GM12878 (cell line): ENCODE results near the gene ATP1B1. TPM values are rescaled to one million over a fixed set of nuclear protein-coding genes. Genes with fewer than 3 reads are reported as not detected.

ENCODE experiments used
- ATF7 ChIP-seq: fragments of 450-650 bp; IDR thresholded peaks from 2 replicates; pipeline ENCODE4 v1.6.1; 2016; ENCODE audit warnings: low read depth, mild to moderate bottlenecking
- BCLAF1 ChIP-seq: fragments of 450-650 bp; IDR thresholded peaks from 2 replicates; pipeline ENCODE4 v1.6.1; 2017; ENCODE audit warnings: antibody characterized with exemption, mild to moderate bottlenecking, moderate library complexity
- CREM ChIP-seq: IDR thresholded peaks from 2 replicates; pipeline ENCODE4 v1.6.1; 2014; ENCODE audit warnings: antibody characterized with exemption, low read depth
- ESRRA ChIP-seq: IDR thresholded peaks from 2 replicates; pipeline ENCODE4 v1.6.1; 2012; ENCODE audit warnings: mild to moderate bottlenecking, low read length, improper control_type of control experiment
- HDAC6 ChIP-seq: fragments of 200-600 bp; sonication (generic); IDR thresholded peaks from one replicate; pipeline ENCODE4 v1.8.0; 2017; ENCODE audit warnings: antibody characterized with exemption; ENCODE audit not compliant: unreplicated experiment
- IKZF2 ChIP-seq, 2 experiments: fragments of 450-650 bp; IDR thresholded peaks; 2 replicates each; pipeline ENCODE4 v1.6.1; 2017; ENCODE audit warnings: mild to moderate bottlenecking in 2 of 2, moderate library complexity in 2 of 2
- JUNB ChIP-seq: IDR thresholded peaks from 2 replicates; pipeline ENCODE4 v1.6.1; 2016; ENCODE audit warnings: antibody characterized with exemption, mild to moderate bottlenecking
- MXI1 ChIP-seq: fragments of 150-350 bp; IDR thresholded peaks from 2 replicates; pipeline ENCODE4 v1.6.1; 2011; ENCODE audit warnings: low read depth, mild to moderate bottlenecking, inconsistent platforms, low read length, improper control_type of control experiment
- PML ChIP-seq: IDR thresholded peaks from 2 replicates; pipeline ENCODE4 v1.6.1; 2012; ENCODE audit warnings: low read length, inconsistent platforms
- SIN3A ChIP-seq: IDR thresholded peaks from 2 replicates; pipeline ENCODE4 v1.6.1; 2012; ENCODE audit warnings: low read depth, low read length, improper control_type of control experiment
- SREBF1 ChIP-seq: IDR thresholded peaks from 2 replicates; pipeline ENCODE4 v1.6.1; 2012; ENCODE audit warnings: mild to moderate bottlenecking, low read length
- ZBTB4 ChIP-seq: fragments of 450-650 bp; formaldehyde crosslinking; IDR thresholded peaks from 2 replicates; pipeline ENCODE4 v1.4.0; 2022; ENCODE audit warnings: mild to moderate bottlenecking, moderate library complexity
- ZZZ3 ChIP-seq: IDR thresholded peaks from 2 replicates; pipeline ENCODE4 v1.6.1; 2011; ENCODE audit warnings: low read depth; ENCODE audit not compliant: control insufficient read depth, insufficient read length
- polyA plus RNA-seq, 11 experiments: library from polyadenylated mRNA; depleted of rRNA in 4 of 11; unstranded in 6 of 11; stranded (reverse) in 5 of 11; fragments of >200 nt; fragmentation: Nextera tagmentation in 4 of 11; fragmentation: Illumina TruSeq in 1 of 11; extraction: Ambion mirVana in 4 of 11; extraction: Trizol in 1 of 11; gene quantifications; 1 replicate in 1 of 11; 2 replicates in 10 of 11; pipeline versions ENCODE4 v1.2.1 to v1.2.3, GENCODE V29; 2011 to 2016; ENCODE audit warnings: inconsistent platforms in 2 of 11, missing spikeins in 2 of 11, low read depth in 1 of 11
- total RNA-seq, 4 experiments: library from RNA; depleted of rRNA in 3 of 4; stranded (reverse); fragments of >200 nt in 3 of 4; fragmentation: Illumina TruSeq in 1 of 4; extraction: Trizol in 1 of 4; gene quantifications; 2 replicates each; pipeline versions ENCODE4 v1.2.1 to v1.2.3, GENCODE V29; 2013 to 2021

The ATP1B1 gene
- total and polyA plus RNA-seq, 10 of the 15 experiments (the other 5 are each of a cell fraction or from before 2014, with no cell fraction given), result 0.84 to 14.0 (median 1.4) TPM

GRCh38 chr1:169138866-169139670 lies 32.6 kb downstream of the ATP1B1 start (continued):
- TF ChIP-seq MXI1 (no peak; the same call in 1 of the 2 replicates), CREM (peak; percentile 80), ZZZ3 (no peak), JUNB (peak; percentile 100), ESRRA (no peak), SREBF1 (peak; percentile 76), IKZF2 (IDR thresholded peaks at IDR 0.05) (peak; percentile 90 to 94), PML (peak; percentile 69; the same call in 1 of the 2 replicates), SIN3A (no peak), ZBTB4 (CRISPR knock-in tag) (no peak), ATF7 (peak; percentile 86), HDAC6 (no peak), BCLAF1 (no peak)
